Lower leg skin (tissue), 3 donors: ENCODE measurements around the gene APOL2.

Experiments used
- CTCF ChIP-seq, 3 donors: fragments of 450-650 bp; IDR thresholded peaks; one replicate each; pipeline ENCODE4 v1.5.1; 2016; ENCODE audit warnings: antibody characterized with exemption in 3 of 3, mild to moderate bottlenecking in 3 of 3, moderate library complexity in 2 of 3
- POLR2A ChIP-seq, 2 donors: fragments of 450-650 bp; IDR thresholded peaks; one replicate each; pipeline ENCODE4 v1.6.1; 2016 to 2017; ENCODE audit warnings: antibody characterized with exemption in 2 of 2, mild to moderate bottlenecking in 1 of 2, moderate library complexity in 1 of 2

- TF ChIP-seq CTCF (IDR thresholded peaks at IDR 0.05) (no peak), POLR2A (IDR thresholded peaks at IDR 0.05) (no peak)
Measured at GRCh38 chr22:36236388-36237319, 2.7 kb downstream of the APOL2 start.
